ENCODE results near the gene CCNI.
"Not testable (repeated sequence)": the region's sequence is repeated elsewhere in the genome, so short reads cannot be mapped to it uniquely, and the experiment has no call there.

Gene CCNI

GRCh38 chr4:77073981-77074380 is 1.8 kb downstream of the CCNI start:
- no peaks in the 10 kb centered on the region for H3K36me3 ChIP-seq
- peak overlapping the region; percentile 99 for H3K27ac ChIP-seq
- H3K27me3 ChIP-seq: no peaks in the 10 kb centered on the region
- TF ChIP-seq CTCF (IDR thresholded peaks at IDR 0.05): no peak
- no peaks in the 10 kb centered on the region for H3K9me3 ChIP-seq
- H3K4me3 ChIP-seq (ENCODE audit: low read depth in 1 of 2, low read length in 1 of 2): peak overlapping the region; percentile 91 to 95
- peaks cover 50 to 51% of the 10 kb centered on the region in 2 experiments for H3K4me1 ChIP-seq (ENCODE audit: control insufficient read depth in 1 of 2, insufficient read depth in 1 of 2, low read depth in 1 of 2, low read length in 1 of 2)

DNA sequence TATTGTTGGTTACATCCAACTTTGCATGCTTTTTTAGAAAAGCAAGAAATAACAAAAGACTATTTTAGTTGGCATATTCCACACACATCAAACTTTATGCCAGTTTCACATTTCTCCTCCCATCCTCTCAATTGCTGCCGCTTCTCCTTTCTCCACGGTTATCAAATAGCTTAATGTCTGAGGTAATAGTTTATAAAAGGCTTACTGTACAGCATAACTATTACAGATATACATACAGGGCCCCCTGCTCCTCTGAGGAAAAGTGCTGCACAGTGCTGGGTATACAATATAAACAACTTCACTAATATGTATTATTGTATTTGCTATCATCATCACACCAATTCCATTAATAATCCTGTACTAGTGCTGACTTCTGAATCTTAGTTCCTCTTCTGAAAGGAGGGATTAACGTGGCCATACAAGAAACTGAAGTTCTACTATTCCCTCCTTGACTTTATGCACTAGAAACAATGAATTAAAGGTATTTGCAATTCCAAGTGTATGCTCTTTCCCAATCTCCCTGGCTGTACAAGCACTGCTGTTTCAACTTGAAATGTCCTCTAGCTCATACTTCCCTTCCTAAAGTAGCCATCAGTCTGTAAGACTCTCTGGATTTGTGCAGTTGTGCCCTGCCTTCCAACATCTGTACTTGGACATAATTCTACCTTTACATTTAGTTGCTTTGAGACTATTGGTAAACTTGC is 2.5 kb downstream of the CCNI start:
- no peaks in the 10 kb centered on the region for H3K36me3 ChIP-seq
- no peaks in the 10 kb centered on the region for H3K27me3 ChIP-seq
- H3K27ac ChIP-seq: peak overlapping the region; percentile 99
- H3K4me1 ChIP-seq (ENCODE audit: control insufficient read depth in 1 of 2, insufficient read depth in 1 of 2, low read depth in 1 of 2, low read length in 1 of 2): peaks cover 50 to 51% of the 10 kb centered on the region in 2 experiments
- peak overlapping the region; percentile 91 to 95 for H3K4me3 ChIP-seq (ENCODE audit: low read depth in 1 of 2, low read length in 1 of 2)
- H3K9me3 ChIP-seq: no peaks in the 10 kb centered on the region
- no peak for TF ChIP-seq CTCF (IDR thresholded peaks at IDR 0.05)

- no peaks in the 10 kb centered on the region for H3K9me3 ChIP-seq
- H3K27me3 ChIP-seq: no peaks in the 10 kb centered on the region
- H3K4me1 ChIP-seq (ENCODE audit: control insufficient read depth in 1 of 2, insufficient read depth in 1 of 2, low read depth in 1 of 2, low read length in 1 of 2): peaks cover 45 to 49% of the 10 kb centered on the region in 2 experiments
- no peak overlapping the region for H3K4me3 ChIP-seq (ENCODE audit: low read depth in 1 of 2, low read length in 1 of 2)
- no peaks in the 10 kb centered on the region for H3K36me3 ChIP-seq
- no peak for TF ChIP-seq CTCF (IDR thresholded peaks at IDR 0.05)
- peak overlapping the region; percentile 99 for H3K27ac ChIP-seq
These were observed 3.5 kb downstream of the CCNI start for GRCh38 chr4:77072195-77072753.

DNA sequence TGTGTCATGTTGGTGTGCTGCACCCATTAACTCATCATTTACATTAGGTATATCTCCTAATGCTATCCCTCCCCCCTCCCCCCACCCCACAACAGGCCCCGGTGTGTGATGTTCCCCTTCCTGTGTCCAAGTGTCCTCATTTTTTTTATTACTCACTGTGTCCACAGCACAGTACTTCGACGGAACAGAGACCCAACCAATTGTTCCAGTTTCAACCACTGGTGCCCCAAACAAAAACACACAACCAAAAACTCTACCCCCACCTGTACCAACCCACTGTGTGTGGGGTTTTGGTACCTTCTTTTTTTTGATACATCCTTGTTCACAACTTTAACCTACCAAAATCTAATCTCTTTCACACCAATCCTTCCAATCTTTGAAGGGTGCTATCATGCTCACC is 6.3 kb downstream of the CCNI start:
- peak overlapping the region; percentile 26 for H3K27ac ChIP-seq
- not testable (repeated sequence) for H3K27me3 ChIP-seq; H3K4me3 ChIP-seq (ENCODE audit: low read depth in 1 of 2, low read length in 1 of 2); H3K9me3 ChIP-seq
- H3K36me3 ChIP-seq: peaks cover 16% of the 10 kb centered on the region
- H3K4me1 ChIP-seq (ENCODE audit: control insufficient read depth in 1 of 2, insufficient read depth in 1 of 2, low read depth in 1 of 2, low read length in 1 of 2): peaks cover 32 to 38% of the 10 kb centered on the region in 2 experiments

- Histone ChIP-seq H3K4me3 (ENCODE audit: low read depth in 1 of 2, low read length in 1 of 2) (no peak overlapping the region), H3K36me3 (peaks cover 56% of the 10 kb centered on the region), H3K27me3 (no peaks in the 10 kb centered on the region), H3K27ac (no peak overlapping the region), H3K4me1 (ENCODE audit: control insufficient read depth in 1 of 2, insufficient read depth in 1 of 2, low read depth in 1 of 2, low read length in 1 of 2) (peaks cover 4 to 6% of the 10 kb centered on the region in 2 experiments), H3K9me3 (no peaks in the 10 kb centered on the region)
- no peak for TF ChIP-seq CTCF (IDR thresholded peaks at IDR 0.05)
These were observed 10.4 kb downstream of the CCNI start for GRCh38 chr4:77065382-77065781.

DNA sequence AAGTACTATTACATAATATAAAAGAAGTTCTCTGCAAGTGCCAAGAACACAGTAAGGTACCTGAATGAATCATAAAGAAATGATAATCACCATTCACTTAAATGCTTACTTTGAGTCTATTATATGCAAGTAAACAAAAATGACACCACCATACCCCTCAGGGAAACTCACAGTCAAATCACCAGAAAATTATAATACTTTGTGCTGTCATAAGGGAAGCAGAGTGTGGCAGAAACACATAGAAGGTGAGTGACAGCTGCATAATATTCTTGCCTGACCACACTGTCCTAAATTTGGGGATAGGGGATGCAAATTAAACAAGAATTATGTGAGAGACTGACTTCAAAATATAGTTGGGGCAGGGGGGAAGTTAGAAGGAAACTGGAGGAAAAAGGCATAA is 12.9 kb downstream of the CCNI start:
- H3K9me3 ChIP-seq: no peaks in the 10 kb centered on the region
- H3K27ac ChIP-seq: peak overlapping the region; percentile 25
- no peaks in the 10 kb centered on the region for H3K27me3 ChIP-seq
- no peaks in the 10 kb centered on the region for H3K4me1 ChIP-seq (ENCODE audit: control insufficient read depth in 1 of 2, insufficient read depth in 1 of 2, low read depth in 1 of 2, low read length in 1 of 2)
- peaks cover 75% of the 10 kb centered on the region for H3K36me3 ChIP-seq
- no peak for TF ChIP-seq CTCF (IDR thresholded peaks at IDR 0.05)
- no peak overlapping the region for H3K4me3 ChIP-seq (ENCODE audit: low read depth in 1 of 2, low read length in 1 of 2)

Data from neutrophil (primary cell).